Stomach (tissue), 4 donors: Measurements from ENCODE around the gene OTX2.

Experiments used
- CTCF ChIP-seq, 7 experiments: fragments of 450-650 bp in 4 of 7; fragments of 200-600 bp in 3 of 7; sonication (generic) in 3 of 7; IDR thresholded peaks; one replicate each; pipeline ENCODE4 v1.5.1; 2016 to 2019; ENCODE audit warnings: antibody characterized with exemption in 7 of 7, control low read depth in 2 of 7, mild to moderate bottlenecking in 1 of 7
- EP300 ChIP-seq: sonication (generic); formaldehyde crosslinking; IDR thresholded peaks from one replicate; pipeline ENCODE4 v1.6.1; 2017; ENCODE audit warnings: antibody characterized with exemption
- POLR2A ChIP-seq, 4 donors: fragments of 450-650 bp; IDR thresholded peaks; one replicate each; pipeline ENCODE4 v1.6.1; 2016; ENCODE audit warnings: antibody characterized with exemption in 4 of 4, control low read depth in 2 of 4, mild to moderate bottlenecking in 1 of 4, moderate library complexity in 1 of 4
- POLR2AphosphoS5 ChIP-seq, 3 donors: sonication (generic); formaldehyde crosslinking; IDR thresholded peaks; one replicate each; pipeline ENCODE4 v1.6.1; 2016; ENCODE audit warnings: antibody characterized with exemption in 3 of 3

DNA sequence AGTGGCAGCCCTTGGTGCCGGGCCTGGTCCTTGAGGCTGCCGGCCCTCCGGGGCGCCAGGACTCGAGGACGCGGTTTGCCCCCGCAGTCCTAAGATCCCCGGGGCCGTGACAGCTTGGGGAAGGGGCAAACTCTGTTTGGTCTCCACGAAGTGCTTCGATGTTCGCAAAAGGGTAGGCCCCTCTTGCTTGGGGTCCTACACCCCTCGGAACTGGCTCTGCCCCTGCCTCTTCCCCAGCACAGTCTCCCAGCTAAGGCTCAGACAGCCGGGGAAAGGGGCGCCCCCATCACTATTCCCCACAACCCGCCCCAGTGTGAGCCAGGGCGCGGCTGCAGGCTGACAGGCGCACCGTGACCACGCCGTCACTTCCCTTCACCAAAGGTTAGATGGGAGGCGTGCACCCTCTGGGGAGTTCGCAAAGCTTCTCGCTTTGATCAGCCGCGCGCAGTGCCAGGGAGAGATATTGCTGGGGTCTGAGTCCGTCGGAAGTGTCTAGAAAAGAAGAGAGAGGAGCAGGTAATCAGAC, 7.2 kb upstream of the OTX2 start:
- TF ChIP-seq CTCF (IDR thresholded peaks at IDR 0.05): no peak
- no peak for TF ChIP-seq POLR2A (IDR thresholded peaks at IDR 0.05)
- TF ChIP-seq EP300: no peak
- no peak for TF ChIP-seq POLR2AphosphoS5 (IDR thresholded peaks at IDR 0.05)
